ENCODE results near the gene SIL1. TPM values are rescaled to one million over a fixed set of nuclear protein-coding genes. Genes with fewer than 3 reads are reported as not detected.

The SIL1 gene
- total and polyA plus RNA-seq, 2 of the 4 experiments (the other 2 are of a cell fraction): 56.1 to 66.0 TPM

DNA sequence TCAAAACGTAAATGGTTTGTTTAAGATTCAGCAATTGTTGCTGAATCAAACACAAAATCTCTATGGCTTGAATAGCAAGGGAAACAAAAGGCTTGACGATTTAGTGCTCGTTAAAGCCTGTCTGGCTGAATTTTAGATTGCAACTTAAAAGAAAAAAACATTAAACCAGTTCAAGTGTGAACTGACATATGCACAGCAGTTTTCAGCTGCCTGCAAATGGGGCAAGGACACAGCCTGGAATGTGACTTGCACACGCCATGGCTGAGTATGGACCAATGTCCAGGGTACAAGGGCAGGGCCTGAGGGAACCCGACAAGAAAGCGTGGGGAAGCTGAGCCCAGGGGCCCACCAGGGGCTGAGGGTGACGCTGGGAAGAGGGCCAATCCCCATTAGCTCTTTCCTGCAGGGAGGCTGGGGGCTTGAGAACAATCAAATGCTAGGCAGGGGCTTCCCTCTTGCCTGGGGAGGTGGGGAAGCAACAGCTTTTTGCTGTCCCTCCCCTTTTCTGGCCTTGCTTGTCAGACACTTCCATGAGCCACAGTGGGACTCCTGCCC, 233.4 kb downstream of the SIL1 start:
- H2AK5ac ChIP-seq (ENCODE audit: low read depth, low read length): no peak overlapping the region
- no peak overlapping the region for H3K27ac ChIP-seq (ENCODE audit: insufficient read depth, low read length)
- no peak overlapping the region for H3K14ac ChIP-seq (replicated peaks; ENCODE audit: low read depth, low read length)
- H3K23ac ChIP-seq (ENCODE audit: low read depth, low read length): no peak overlapping the region
- TF ChIP-seq BHLHE40 (IDR thresholded peaks at IDR 0.05; ENCODE audit: low read depth, low read length): no peak
- no peak for TF ChIP-seq CEBPB (IDR thresholded peaks at IDR 0.05; ENCODE audit: low read depth, low read length)
- no peak for TF ChIP-seq RCOR1 (IDR thresholded peaks at IDR 0.05; ENCODE audit: insufficient replicate concordance, low read length)
- no peak overlapping the region for H4K5ac ChIP-seq (ENCODE audit: low read depth, low read length)
- POLR2A ChIA-PET (ENCODE audit: unreplicated experiment): no interaction called here
- H3K9ac ChIP-seq (ENCODE audit: low read depth, low read length): no peak overlapping the region
- H2AFZ ChIP-seq (replicated peaks; ENCODE audit: low read length, poor library complexity): no peak overlapping the region
- no peaks in the 10 kb centered on the region for H3K9me3 ChIP-seq (ENCODE audit: control insufficient read depth, insufficient read depth, low read length)
- H2AK9ac ChIP-seq (replicated peaks; ENCODE audit: low read depth, low read length, poor library complexity): no peak overlapping the region
- ATAC-seq (ENCODE audit: low read depth) (no peak), DNase-seq (no peak)
- H4K8ac ChIP-seq (ENCODE audit: low read depth in 2 of 2, low read length in 2 of 2): no peak overlapping the region
- BruUV-seq (replicated peaks): no TSS peak
- H3K4me2 ChIP-seq (ENCODE audit: low read depth, low read length): no peak overlapping the region
- H3K27me3 ChIP-seq (ENCODE audit: control insufficient read depth, insufficient read depth, low read length): no peaks in the 10 kb centered on the region
- no peak overlapping the region for H3K56ac ChIP-seq (ENCODE audit: extremely low read depth, insufficient read depth, low read length)
- no peak overlapping the region for H2BK20ac ChIP-seq (ENCODE audit: low read depth, low read length)
- 0 out of 2 replicates have a peak, but pooled peaks cover 4% of the 10 kb centered on the region for H3K9me1 ChIP-seq (ENCODE audit: insufficient read depth, low read length)
- H3K4me1 ChIP-seq (ENCODE audit: control insufficient read depth, insufficient read depth, low read length): peaks cover 21% of the 10 kb centered on the region
- no peak overlapping the region for H3K4ac ChIP-seq (ENCODE audit: low read depth, low read length)
- H3K18ac ChIP-seq (ENCODE audit: low read depth, low read length): no peak overlapping the region; the same call in 1 of the 2 replicates
- H3K4me3 ChIP-seq (ENCODE audit: insufficient read depth, low read depth, low read length): no peak overlapping the region
- no peak overlapping the region for H2BK5ac ChIP-seq (ENCODE audit: low read depth, low read length, poor library complexity, severe bottlenecking)
- intact Hi-C loops (cut with micrococcal nuclease): no loop called here
- CTCF ChIA-PET: no interaction called here
- H2BK120ac ChIP-seq (ENCODE audit: low read depth, low read length): no peak overlapping the region
- no peaks in the 10 kb centered on the region for H3K36me3 ChIP-seq (ENCODE audit: control insufficient read depth, insufficient read depth, low read length)
- in situ Hi-C loops (cut with MboI; ENCODE audit: low sequenced_read_pairs): no loop called here
- H4K91ac ChIP-seq (ENCODE audit: insufficient read depth, low read depth, low read length): no peak overlapping the region
- WGBS, 2 experiments (ENCODE audit: extremely low coverage in 2 of 2, insufficient read length in 1 of 2): 88% methylated on average over 1 of the region's 7 CpGs; no CpG with 5 or more reads in 1 of the 2 experiments
- H3K79me1 ChIP-seq (ENCODE audit: low read depth in 1 of 2, low read length in 2 of 2): no peaks in the 10 kb centered on the region
- no peaks in the 10 kb centered on the region for H4K20me1 ChIP-seq (ENCODE audit: insufficient read depth, low read length)
- no peak overlapping the region for H2BK15ac ChIP-seq (ENCODE audit: low read depth, low read length)
- dilution Hi-C loops (cut with HindIII; ENCODE audit: low sequenced_read_pairs, unreplicated experiment): no loop called here
